Measurements from ENCODE around the gene XKR8. TPM values are rescaled to one million over a fixed set of nuclear protein-coding genes. Genes with fewer than 3 reads are reported as not detected.
"Not testable (repeated sequence)": the region's sequence is repeated elsewhere in the genome, so short reads cannot be mapped to it uniquely, and the experiment has no call there.

XKR8 gene
- total RNA-seq, 1 experiment from 2014 or later, result 17.2 TPM

- Mint-ChIP-seq H3K4me1 (no peaks in the 10 kb centered on the region), H3K4me3 (no peak overlapping the region), H3K36me3 (ENCODE audit: insufficient read depth in 1 of 3, low read depth in 3 of 3) (peaks cover 17 to 70% (median 54%) of the 10 kb centered on the region in 3 experiments; a peak in 6 of 7 replicates), H3K27ac (no peak overlapping the region), H3K27me3 (ENCODE audit: low read depth) (no peaks in the 10 kb centered on the region), H3K9me3 (no peaks in the 10 kb centered on the region)
- DNase-seq, result no peak
- H2BK12ac ChIP-seq (ENCODE audit: insufficient read length, low read depth, low read length), result no peak overlapping the region
- H3K27me3 ChIP-seq (ENCODE audit: insufficient read depth, low read length), result no peaks in the 10 kb centered on the region
- H3K79me1 ChIP-seq (ENCODE audit: insufficient read depth, low read depth, low read length, poor library complexity, severe bottlenecking), result no peaks in the 10 kb centered on the region
- H3K56ac ChIP-seq (ENCODE audit: insufficient read length, low read depth, low read length), result no peak overlapping the region
- H3K27ac ChIP-seq (ENCODE audit: insufficient read length, low read depth, low read length), result no peak overlapping the region
- H2BK15ac ChIP-seq (ENCODE audit: low read depth, low read length), result no peak overlapping the region
- no peak overlapping the region for H3K18ac ChIP-seq (ENCODE audit: insufficient read length, low read depth, low read length)
- no peaks in the 10 kb centered on the region for H3K23me2 ChIP-seq (ENCODE audit: insufficient read length, low read depth, low read length, poor library complexity, severe bottlenecking)
- no peak overlapping the region for H3T11ph ChIP-seq (ENCODE audit: low read length)
- H3K4me1 ChIP-seq (ENCODE audit: insufficient read depth, low read length), result no peaks in the 10 kb centered on the region
- no peak overlapping the region for H2BK5ac ChIP-seq (ENCODE audit: insufficient read length, low read length)
- H4K8ac ChIP-seq (replicated peaks; ENCODE audit: insufficient read length, low read depth, low read length), result no peak overlapping the region
- TF ChIP-seq, protein P1, sequence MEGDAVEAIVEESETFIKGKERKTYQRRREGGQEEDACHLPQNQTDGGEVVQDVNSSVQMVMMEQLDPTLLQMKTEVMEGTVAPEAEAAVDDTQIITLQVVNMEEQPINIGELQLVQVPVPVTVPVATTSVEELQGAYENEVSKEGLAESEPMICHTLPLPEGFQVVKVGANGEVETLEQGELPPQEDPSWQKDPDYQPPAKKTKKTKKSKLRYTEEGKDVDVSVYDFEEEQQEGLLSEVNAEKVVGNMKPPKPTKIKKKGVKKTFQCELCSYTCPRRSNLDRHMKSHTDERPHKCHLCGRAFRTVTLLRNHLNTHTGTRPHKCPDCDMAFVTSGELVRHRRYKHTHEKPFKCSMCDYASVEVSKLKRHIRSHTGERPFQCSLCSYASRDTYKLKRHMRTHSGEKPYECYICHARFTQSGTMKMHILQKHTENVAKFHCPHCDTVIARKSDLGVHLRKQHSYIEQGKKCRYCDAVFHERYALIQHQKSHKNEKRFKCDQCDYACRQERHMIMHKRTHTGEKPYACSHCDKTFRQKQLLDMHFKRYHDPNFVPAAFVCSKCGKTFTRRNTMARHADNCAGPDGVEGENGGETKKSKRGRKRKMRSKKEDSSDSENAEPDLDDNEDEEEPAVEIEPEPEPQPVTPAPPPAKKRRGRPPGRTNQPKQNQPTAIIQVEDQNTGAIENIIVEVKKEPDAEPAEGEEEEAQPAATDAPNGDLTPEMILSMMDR (conservative IDR thresholded peaks at IDR 0.05), result no peak
- H2BK120ac ChIP-seq (ENCODE audit: low read depth, low read length, poor library complexity, severe bottlenecking), result no peak overlapping the region
- no peak overlapping the region for H3K4ac ChIP-seq (ENCODE audit: low read depth, low read length)
- no peaks in the 10 kb centered on the region for H3K9me3 ChIP-seq (ENCODE audit: control insufficient read depth, low read depth, low read length)
- no peak overlapping the region for H3K4me2 ChIP-seq (ENCODE audit: insufficient read depth, insufficient read length, low read length)
- H4K20me1 ChIP-seq (ENCODE audit: control insufficient read depth, insufficient read depth, insufficient read length), result no peaks in the 10 kb centered on the region
- no peak overlapping the region for H3K14ac ChIP-seq (ENCODE audit: insufficient read depth, low read length)
- no peak overlapping the region for H4K91ac ChIP-seq (ENCODE audit: insufficient read length, low read depth, low read length)
- no peak overlapping the region for H3K9ac ChIP-seq (ENCODE audit: extremely low read depth, insufficient read length, low read length)
- H3K23ac ChIP-seq (ENCODE audit: insufficient read length, low read depth, low read length), result no peak overlapping the region
- H4K5ac ChIP-seq (ENCODE audit: insufficient read length, low read depth, low read length), result no peak overlapping the region
- no CpG with 5 or more reads among the region's 1 CpG for WGBS (ENCODE audit: extremely low coverage, insufficient read length, low lambda C conversion rate)
- H3K79me2 ChIP-seq (ENCODE audit: insufficient read depth, low read length), result no peaks in the 10 kb centered on the region
- no peak overlapping the region for H2AFZ ChIP-seq (ENCODE audit: low read length)
- no peak overlapping the region for H2AK5ac ChIP-seq (ENCODE audit: insufficient read length, low read length)
- no peak overlapping the region for H2BK20ac ChIP-seq (ENCODE audit: low read depth, low read length, poor library complexity, severe bottlenecking)
Measured at GRCh38 chr1:27994060-27994459, 34.3 kb downstream of the XKR8 start.

GRCh38 chr1:27994526-27994925 is 34.8 kb downstream of the XKR8 start:
- not testable (repeated sequence) for H3K23me2 ChIP-seq (ENCODE audit: insufficient read length, low read depth, low read length, poor library complexity, severe bottlenecking); H2BK20ac ChIP-seq (ENCODE audit: low read depth, low read length, poor library complexity, severe bottlenecking); H3K56ac ChIP-seq (ENCODE audit: insufficient read length, low read depth, low read length); H3K27ac Mint-ChIP-seq; H3K27me3 ChIP-seq (ENCODE audit: insufficient read depth, low read length); H2BK5ac ChIP-seq (ENCODE audit: insufficient read length, low read length); H3K4me1 Mint-ChIP-seq; H3K14ac ChIP-seq (ENCODE audit: insufficient read depth, low read length); H4K91ac ChIP-seq (ENCODE audit: insufficient read length, low read depth, low read length); H3K79me1 ChIP-seq (ENCODE audit: insufficient read depth, low read depth, low read length, poor library complexity, severe bottlenecking); H4K5ac ChIP-seq (ENCODE audit: insufficient read length, low read depth, low read length); H3T11ph ChIP-seq (ENCODE audit: low read length); H2AFZ ChIP-seq (ENCODE audit: low read length); H3K4me1 ChIP-seq (ENCODE audit: insufficient read depth, low read length); H2BK12ac ChIP-seq (ENCODE audit: insufficient read length, low read depth, low read length); DNase-seq; H4K20me1 ChIP-seq (ENCODE audit: control insufficient read depth, insufficient read depth, insufficient read length); H2BK15ac ChIP-seq (ENCODE audit: low read depth, low read length); H3K27ac ChIP-seq (ENCODE audit: insufficient read length, low read depth, low read length); H3K4ac ChIP-seq (ENCODE audit: low read depth, low read length); H3K23ac ChIP-seq (ENCODE audit: insufficient read length, low read depth, low read length); H3K4me2 ChIP-seq (ENCODE audit: insufficient read depth, insufficient read length, low read length); H3K9me3 ChIP-seq (ENCODE audit: control insufficient read depth, low read depth, low read length); H3K18ac ChIP-seq (ENCODE audit: insufficient read length, low read depth, low read length); H3K27me3 Mint-ChIP-seq (ENCODE audit: low read depth); H2BK120ac ChIP-seq (ENCODE audit: low read depth, low read length, poor library complexity, severe bottlenecking); H3K4me3 Mint-ChIP-seq; H3K9me3 Mint-ChIP-seq; H3K9ac ChIP-seq (ENCODE audit: extremely low read depth, insufficient read length, low read length); H2AK5ac ChIP-seq (ENCODE audit: insufficient read length, low read length); H4K8ac ChIP-seq (replicated peaks; ENCODE audit: insufficient read length, low read depth, low read length); H3K79me2 ChIP-seq (ENCODE audit: insufficient read depth, low read length)
- H3K36me3 Mint-ChIP-seq (ENCODE audit: insufficient read depth in 1 of 3, low read depth in 3 of 3), result peaks cover 20 to 69% (median 53%) of the 10 kb centered on the region in 3 experiments; a peak in 6 of 7 replicates
- no CpG with 5 or more reads among the region's 6 CpGs for WGBS (ENCODE audit: extremely low coverage, insufficient read length, low lambda C conversion rate)
